ENCODE measurements around the gene ZCCHC8. TPM values are rescaled to one million over a fixed set of nuclear protein-coding genes. Genes with fewer than 3 reads are reported as not detected.
A peak's percentile ranks its signal among the peaks of the same experiment; 100 is the strongest.
"Not testable (repeated sequence)": the region's sequence is repeated elsewhere in the genome, so short reads cannot be mapped to it uniquely, and the experiment has no call there.

Gene ZCCHC8
- total RNA-seq, 4 donors from 2014 or later, result 14.1 to 26.0 (median 20.2) TPM

- H3K27ac ChIP-seq, result peak overlapping the region in 3 of 4 donors; percentile 3 to 66 (median 62)
- H3K36me3 ChIP-seq, result no peaks in the 10 kb centered on the region
- TF ChIP-seq CTCF (IDR thresholded peaks at IDR 0.05) (no peak), EP300 (IDR thresholded peaks at IDR 0.05) (no peak), POLR2AphosphoS5 (IDR thresholded peaks at IDR 0.05) (peak; percentile 55)
- no peaks in the 10 kb centered on the region for H3K27me3 ChIP-seq
- WGBS, 2 donors (ENCODE audit: low coverage in 1 of 2), result 17% methylated on average over 2 of the region's 8 CpGs; no CpG with 5 or more reads in 1 of the 2 donors
- no peaks in the 10 kb centered on the region for H3K9me3 ChIP-seq
- H3K4me1 ChIP-seq, result peaks cover 0 to 13% (median 0%) of the 10 kb centered on the region in 3 donors
- ATAC-seq, result peak; percentile 92
- H3K4me3 ChIP-seq, result no peak overlapping the region
These were observed 63.0 kb downstream of the ZCCHC8 start for GRCh38 chr12:122437656-122438121.

GRCh38 chr12:122435186-122435585, 65.5 kb downstream of the ZCCHC8 start:
- no peaks in the 10 kb centered on the region for H3K9me3 ChIP-seq
- no peak for ATAC-seq
- TF ChIP-seq EP300 (IDR thresholded peaks at IDR 0.05), result no peak
- TF ChIP-seq CTCF (IDR thresholded peaks at IDR 0.05), result no peak
- no peak for TF ChIP-seq POLR2AphosphoS5 (IDR thresholded peaks at IDR 0.05)
- no peak for TF ChIP-seq POLR2A (IDR thresholded peaks at IDR 0.05)
- no peak overlapping the region for H3K27ac ChIP-seq
- no peak overlapping the region for H3K4me3 ChIP-seq
- WGBS, 2 donors (ENCODE audit: low coverage in 1 of 2), result 93 to 100% methylated on average over 1 to 4 of the region's 4 CpGs
- H3K4me1 ChIP-seq, result peaks cover 0 to 13% (median 0%) of the 10 kb centered on the region in 3 donors
- no peaks in the 10 kb centered on the region for H3K36me3 ChIP-seq
- no peaks in the 10 kb centered on the region for H3K27me3 ChIP-seq

- not testable (repeated sequence) for H3K9me3 ChIP-seq, H3K27ac ChIP-seq, H3K4me1 ChIP-seq, H3K4me3 ChIP-seq, H3K36me3 ChIP-seq, ATAC-seq, H3K27me3 ChIP-seq
- WGBS, 2 donors (ENCODE audit: low coverage in 1 of 2), result 100% methylated on average over 1 of the region's 5 CpGs; no CpG with 5 or more reads in 1 of the 2 donors
These were observed 71.7 kb downstream of the ZCCHC8 start for GRCh38 chr12:122429043-122429442.

- no peaks in the 10 kb centered on the region for H3K27me3 ChIP-seq
- H3K36me3 ChIP-seq, result no peaks in the 10 kb centered on the region
- H3K4me3 ChIP-seq, result no peak overlapping the region
- no peaks in the 10 kb centered on the region for H3K9me3 ChIP-seq
- H3K4me1 ChIP-seq, result peaks cover 0 to 14% (median 4%) of the 10 kb centered on the region in 3 donors
- H3K27ac ChIP-seq, result no peak overlapping the region
- TF ChIP-seq POLR2A (IDR thresholded peaks at IDR 0.05) (no peak), CTCF (IDR thresholded peaks at IDR 0.05) (no peak), EP300 (IDR thresholded peaks at IDR 0.05) (no peak), POLR2AphosphoS5 (IDR thresholded peaks at IDR 0.05) (no peak)
- ATAC-seq, result no peak
- WGBS, 2 donors (ENCODE audit: low coverage in 1 of 2), result 90 to 100% methylated on average over 1 to 6 of the region's 9 CpGs
These were observed 73.3 kb downstream of the ZCCHC8 start for GRCh38 chr12:122427403-122427802.

GRCh38 chr12:122423258-122424165, 77.2 kb downstream of the ZCCHC8 start:
- ATAC-seq, result no peak
- TF ChIP-seq EP300 (IDR thresholded peaks at IDR 0.05), result no peak
- no peak for TF ChIP-seq POLR2AphosphoS5 (IDR thresholded peaks at IDR 0.05)
- TF ChIP-seq CTCF (IDR thresholded peaks at IDR 0.05), result no peak
- TF ChIP-seq POLR2A (IDR thresholded peaks at IDR 0.05), result no peak
- Histone ChIP-seq H3K4me1 (peaks cover 4 to 44% (median 17%) of the 10 kb centered on the region in 3 donors), H3K4me3 (peak overlapping the region; percentile 56 to 86), H3K27me3 (no peaks in the 10 kb centered on the region), H3K27ac (peak overlapping the region; percentile 82 to 100 (median 98)), H3K36me3 (no peaks in the 10 kb centered on the region), H3K9me3 (no peaks in the 10 kb centered on the region)
- WGBS, 2 donors (ENCODE audit: low coverage in 1 of 2), result 5 to 30% methylated on average over 11 to 13 of the region's 21 CpGs

All from gastroesophageal sphincter (tissue), 4 donors.